Liver (tissue), 3 donors: ENCODE results near the gene CCDC144A.
"Not testable (repeated sequence)": the region's sequence is repeated elsewhere in the genome, so short reads cannot be mapped to it uniquely, and the experiment has no call there.

Experiments used
- ATF3 ChIP-seq: IDR thresholded peaks from 2 replicates; pipeline ENCODE4 v1.6.1; 2016; ENCODE audit warnings: antibody characterized with exemption
- CTCF ChIP-seq: fragments of 150-350 bp; IDR thresholded peaks from 2 replicates; pipeline ENCODE4 v1.5.1; 2017; ENCODE audit warnings: improper control_type of control experiment, low read depth, low read length; ENCODE audit not compliant: missing input control
- MAX ChIP-seq: IDR thresholded peaks from 2 replicates; pipeline ENCODE4 v1.6.1; 2016; ENCODE audit warnings: antibody characterized with exemption
- RXRA ChIP-seq, 2 donors: IDR thresholded peaks; 2 replicates each; pipeline ENCODE4 v1.6.1; 2017 to 2018; ENCODE audit warnings: antibody characterized with exemption in 2 of 2, mild to moderate bottlenecking in 1 of 2
- SP1 ChIP-seq: IDR thresholded peaks from 2 replicates; pipeline ENCODE4 v1.6.1; 2018; ENCODE audit warnings: antibody characterized with exemption, mild to moderate bottlenecking
- ZBTB33 ChIP-seq: IDR thresholded peaks from 2 replicates; pipeline ENCODE4 v1.6.1; 2016; ENCODE audit warnings: antibody characterized with exemption
- donor health status: healthy.
- donor health status: healthy.

- TF ChIP-seq CTCF; SP1; ZBTB33; ATF3; MAX; RXRA (IDR thresholded peaks at IDR 0.05): not testable (repeated sequence)
Measured at GRCh38 chr17:16750515-16750914, 60.5 kb downstream of the CCDC144A start.
